Activated CD8-positive, alpha-beta T cell treated with anti-CD3 and anti-CD28 coated beads for 36 hours (primary cell): ENCODE measurements around the gene RRM1. TPM values are rescaled to one million over a fixed set of nuclear protein-coding genes. Genes with fewer than 3 reads are reported as not detected.

Source experiments
- ATAC-seq: fragments of 200-7000 bp; cut with Tn5 transposase; one replicate; pipeline ENCODE4 v1.10.0; 2021; ENCODE audit warnings: mild to moderate bottlenecking, moderate library complexity
- CTCF ChIA-PET: fragments of 350-600 bp; sonication (Branson Sonifier 250); formaldehyde crosslinking; loops from one replicate; lab custom pipeline; 2021; ENCODE audit warnings: antibody characterized with exemption; lab: Charles Lee
- POLR2A ChIA-PET: fragments of 350-600 bp; sonication (Branson Sonifier 250); formaldehyde crosslinking; loops from one replicate; lab custom pipeline; 2021; ENCODE audit warnings: antibody characterized with exemption; lab: Charles Lee
- DNase-seq: peaks from one replicate; pipeline ENCODE4 v3.0.0-alpha.2; 2020
- H3K27ac Mint-ChIP-seq: one replicate; pipeline ENCODE4 v1.8.0; 2021; ENCODE audit warnings: mild to moderate bottlenecking, mixed read lengths
- H3K27me3 Mint-ChIP-seq: one replicate; pipeline ENCODE4 v1.8.0; 2021; ENCODE audit warnings: mixed read lengths
- H3K36me3 Mint-ChIP-seq: one replicate; pipeline ENCODE4 v1.8.0; 2021; ENCODE audit warnings: low read depth, mixed read lengths
- H3K4me1 Mint-ChIP-seq: one replicate; pipeline ENCODE4 v1.8.0; 2021; ENCODE audit warnings: low read depth, mixed read lengths
- H3K4me3 Mint-ChIP-seq: one replicate; pipeline ENCODE4 v1.8.0; 2021; ENCODE audit warnings: mild to moderate bottlenecking, moderate library complexity, mixed read lengths
- H3K9me3 Mint-ChIP-seq: one replicate; pipeline ENCODE4 v1.8.0; 2021; ENCODE audit warnings: mixed read lengths
- intact Hi-C: fragments of 100-400 bp; cut with micrococcal nuclease; formaldehyde crosslinking; loops from one replicate; pipeline ENCODE4 v1.10.0; 2022
- total RNA-seq, 2 experiments: library from RNA; stranded (reverse); gene quantifications; one replicate each; pipeline ENCODE4 v1.2.3, GENCODE V29; 2021
- TF ChIP-seq, protein P1 (sequence below): fragments of 200-600 bp; IDR thresholded peaks from one replicate; pipeline ENCODE4 v1.8.0; 2022; ENCODE audit warnings: antibody characterized with exemption, mild to moderate bottlenecking

RRM1 gene
- total RNA-seq, 2 experiments from 2014 or later: 192 to 194 TPM

DNA sequence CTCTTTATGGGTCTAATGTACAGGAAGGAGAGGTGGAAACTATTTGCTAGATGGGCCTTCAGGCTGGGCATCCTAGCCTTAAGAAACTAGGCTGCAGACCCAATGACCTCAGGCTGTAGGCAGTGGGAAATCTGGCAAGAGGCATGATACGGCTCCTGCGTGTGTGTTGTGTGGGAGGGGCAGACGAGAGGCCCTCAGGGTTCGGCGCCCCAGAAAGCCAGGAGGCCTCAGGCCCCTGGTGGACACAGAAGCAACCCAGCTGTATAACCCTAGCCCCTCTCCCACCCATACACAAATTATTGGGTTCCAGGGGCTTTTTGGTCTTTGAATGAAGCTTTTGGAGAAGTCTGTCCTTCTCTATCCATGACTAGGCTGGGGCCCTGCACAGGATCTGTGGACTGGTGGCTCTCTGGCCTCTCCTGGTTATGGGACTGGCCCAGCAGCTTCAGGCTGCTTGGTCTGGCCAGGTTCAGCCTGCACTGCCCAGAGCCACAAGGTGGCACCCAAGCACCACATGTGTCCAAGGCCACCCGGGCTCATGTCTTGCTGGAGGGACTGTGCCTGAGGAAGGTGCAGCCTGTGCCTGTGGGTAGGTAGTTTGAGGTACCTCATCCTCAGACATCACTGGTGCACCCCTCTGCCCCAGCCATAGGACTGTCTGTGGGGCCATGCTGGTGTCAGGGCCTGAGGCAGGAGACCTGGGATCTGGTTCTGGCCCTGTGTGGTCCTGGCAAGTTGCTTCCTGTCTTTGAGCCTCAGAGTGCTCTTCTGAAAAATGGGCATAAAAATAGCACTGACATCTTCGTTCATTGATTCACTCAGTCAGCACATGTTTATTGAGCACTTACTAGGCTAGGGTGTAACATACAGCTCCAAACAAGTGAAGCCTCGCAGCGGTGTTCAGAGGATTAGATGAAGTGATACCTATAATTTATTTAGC, 87.5 kb downstream of the RRM1 start:
- Mint-ChIP-seq H3K27me3 (peaks cover 2% of the 10 kb centered on the region), H3K36me3 (no peaks in the 10 kb centered on the region), H3K27ac (no peak overlapping the region), H3K9me3 (no peaks in the 10 kb centered on the region), H3K4me3 (no peak overlapping the region), H3K4me1 (no peaks in the 10 kb centered on the region)
- ChIA-PET POLR2A (no interaction called here), CTCF (interaction anchor here (0.7 to 1.4 kb wide), 7 partner anchors 19 to 454 kb away, joined by 3 to 6 read pairs (median 3); no protein-coding TSS in a partner anchor)
- intact Hi-C loops: no loop called here
- ATAC-seq (peak; percentile 72), DNase-seq (peak; percentile 63)
- TF ChIP-seq, protein P1, sequence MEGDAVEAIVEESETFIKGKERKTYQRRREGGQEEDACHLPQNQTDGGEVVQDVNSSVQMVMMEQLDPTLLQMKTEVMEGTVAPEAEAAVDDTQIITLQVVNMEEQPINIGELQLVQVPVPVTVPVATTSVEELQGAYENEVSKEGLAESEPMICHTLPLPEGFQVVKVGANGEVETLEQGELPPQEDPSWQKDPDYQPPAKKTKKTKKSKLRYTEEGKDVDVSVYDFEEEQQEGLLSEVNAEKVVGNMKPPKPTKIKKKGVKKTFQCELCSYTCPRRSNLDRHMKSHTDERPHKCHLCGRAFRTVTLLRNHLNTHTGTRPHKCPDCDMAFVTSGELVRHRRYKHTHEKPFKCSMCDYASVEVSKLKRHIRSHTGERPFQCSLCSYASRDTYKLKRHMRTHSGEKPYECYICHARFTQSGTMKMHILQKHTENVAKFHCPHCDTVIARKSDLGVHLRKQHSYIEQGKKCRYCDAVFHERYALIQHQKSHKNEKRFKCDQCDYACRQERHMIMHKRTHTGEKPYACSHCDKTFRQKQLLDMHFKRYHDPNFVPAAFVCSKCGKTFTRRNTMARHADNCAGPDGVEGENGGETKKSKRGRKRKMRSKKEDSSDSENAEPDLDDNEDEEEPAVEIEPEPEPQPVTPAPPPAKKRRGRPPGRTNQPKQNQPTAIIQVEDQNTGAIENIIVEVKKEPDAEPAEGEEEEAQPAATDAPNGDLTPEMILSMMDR: peak; percentile 62

DNA sequence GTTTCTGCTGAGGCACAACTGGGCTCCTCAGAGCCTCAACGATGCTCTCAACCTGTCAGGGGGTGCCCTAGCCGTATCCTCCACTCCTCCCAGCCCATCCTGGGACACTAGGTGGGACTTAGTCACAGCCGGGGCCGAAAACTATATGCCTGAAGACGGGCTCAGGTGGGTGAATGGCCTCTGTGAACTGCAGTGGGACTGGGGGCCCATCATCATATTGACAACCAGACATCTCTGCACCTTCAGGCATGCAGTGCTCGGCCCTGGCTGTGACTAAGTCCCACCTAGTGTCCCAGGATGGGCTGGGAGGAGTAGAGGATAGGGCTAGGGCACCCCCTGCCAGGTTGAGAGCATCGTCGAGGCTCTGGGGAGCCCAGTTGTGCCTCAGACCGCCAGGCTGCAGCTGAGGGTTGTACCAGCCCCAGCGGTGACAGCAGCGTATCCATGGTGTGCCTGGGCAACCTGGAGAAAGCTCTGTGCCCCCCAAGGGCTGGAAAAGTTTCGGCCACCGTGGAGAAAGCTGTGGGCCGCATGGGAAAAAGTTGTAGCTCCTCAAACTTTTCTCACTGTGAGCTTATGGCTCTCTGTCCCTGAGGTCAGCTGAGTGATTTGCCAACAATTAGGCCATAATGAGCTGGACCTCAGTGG, 88.9 kb downstream of the RRM1 start:
- H3K27me3 Mint-ChIP-seq: peaks cover 2% of the 10 kb centered on the region
- no peak overlapping the region for H3K27ac Mint-ChIP-seq
- no peak overlapping the region for H3K4me3 Mint-ChIP-seq
- H3K9me3 Mint-ChIP-seq: no peaks in the 10 kb centered on the region
- H3K36me3 Mint-ChIP-seq: no peaks in the 10 kb centered on the region
- TF ChIP-seq, protein P1: no peak
- intact Hi-C loops: no loop called here
- ChIA-PET POLR2A (no interaction called here), CTCF (interaction anchor here (0.6 to 1.4 kb wide), 3 partner anchors 17 to 444 kb away, joined by 3 to 6 read pairs (median 3); no protein-coding TSS in a partner anchor)
- H3K4me1 Mint-ChIP-seq: peaks cover 4% of the 10 kb centered on the region
- DNase-seq: no peak
- no peak for ATAC-seq

DNA sequence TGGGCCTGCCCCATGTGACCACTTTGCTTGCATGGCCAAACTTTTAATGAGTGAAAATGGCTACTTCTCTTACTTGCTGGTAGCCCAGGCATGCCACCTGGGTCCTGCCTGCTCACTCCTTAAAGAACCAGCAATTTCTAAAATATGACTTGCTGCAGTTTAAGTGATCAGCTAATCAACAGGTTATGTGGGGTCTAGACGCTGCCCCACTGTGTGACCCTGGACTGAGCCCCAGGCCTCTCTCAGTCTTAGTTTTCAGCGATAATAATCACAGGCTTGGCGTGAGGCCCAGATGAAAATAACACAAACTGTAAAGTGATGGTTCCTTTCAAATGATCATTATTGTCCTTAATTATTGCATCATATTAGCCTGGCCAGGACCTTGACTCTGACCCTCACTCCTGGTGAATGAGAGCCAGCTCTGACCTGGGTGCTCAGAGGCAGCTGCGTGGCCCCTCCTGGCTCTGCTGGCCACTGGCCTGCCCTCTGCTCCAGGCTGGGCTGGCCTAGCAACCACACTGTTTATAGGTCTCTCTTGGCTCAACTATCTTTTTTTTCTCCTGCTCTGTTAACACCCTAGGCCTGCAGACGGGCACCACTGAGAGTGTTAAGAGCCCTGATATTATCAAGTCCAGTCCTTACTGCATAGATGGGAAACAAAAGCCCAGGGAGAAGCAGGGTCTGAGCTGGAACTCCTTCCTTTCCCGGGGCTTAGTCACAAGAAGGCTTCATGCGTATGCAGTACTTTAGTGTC, 89.7 kb downstream of the RRM1 start:
- H3K4me1 Mint-ChIP-seq: peaks cover 4% of the 10 kb centered on the region
- TF ChIP-seq, protein P1: no peak
- intact Hi-C loops: no loop called here
- no peak for ATAC-seq
- no peak overlapping the region for H3K4me3 Mint-ChIP-seq
- no peaks in the 10 kb centered on the region for H3K9me3 Mint-ChIP-seq
- POLR2A ChIA-PET: no interaction called here
- CTCF ChIA-PET: interaction anchor here (0.6 to 1.2 kb wide), 3 partner anchors 309 to 443 kb away, joined by 3 to 4 read pairs (median 3); no protein-coding TSS in a partner anchor
- H3K27me3 Mint-ChIP-seq: peaks cover 2% of the 10 kb centered on the region
- no peak for DNase-seq
- H3K36me3 Mint-ChIP-seq: no peaks in the 10 kb centered on the region
- H3K27ac Mint-ChIP-seq: no peak overlapping the region

DNA sequence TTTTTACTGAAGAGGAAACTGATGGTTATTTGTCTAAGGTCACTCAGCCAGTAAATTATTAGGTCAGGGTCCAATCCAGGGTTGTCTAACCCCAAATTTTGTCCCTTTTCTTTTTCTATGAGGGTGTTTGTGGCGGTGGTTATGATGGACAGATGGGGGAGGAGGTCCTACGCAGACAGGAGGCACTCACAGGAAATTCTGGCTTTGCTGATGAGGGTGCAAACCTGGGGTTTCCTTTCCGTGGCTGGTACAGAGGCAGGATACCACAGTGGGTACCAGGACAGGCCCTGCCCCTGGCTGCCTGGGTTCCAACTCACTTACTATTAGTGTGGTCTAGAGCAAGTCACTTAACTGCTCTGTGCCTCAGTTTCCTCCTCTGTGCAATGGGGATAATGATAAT, 91.0 kb downstream of the RRM1 start:
- TF ChIP-seq, protein P1: no peak
- H3K27ac Mint-ChIP-seq: no peak overlapping the region
- POLR2A ChIA-PET: no interaction called here
- CTCF ChIA-PET: interaction anchor here (1.2 to 3.1 kb wide), 5 partner anchors 7 to 451 kb away, joined by 3 to 107 read pairs (median 21); no protein-coding TSS in a partner anchor
- H3K4me1 Mint-ChIP-seq: peaks cover 4% of the 10 kb centered on the region
- no peaks in the 10 kb centered on the region for H3K9me3 Mint-ChIP-seq
- DNase-seq: no peak
- H3K27me3 Mint-ChIP-seq: peaks cover 2% of the 10 kb centered on the region
- ATAC-seq: no peak
- intact Hi-C loops: loop anchor here (5.0 kb wide), 1 partner anchor 307 kb away; no protein-coding TSS in a partner anchor
- no peak overlapping the region for H3K4me3 Mint-ChIP-seq
- H3K36me3 Mint-ChIP-seq: no peaks in the 10 kb centered on the region
